ENCODE measurements around the gene SH2D1B.

GRCh38 chr1:162430583-162430982, 18.6 kb upstream of the SH2D1B start:
- TF ChIP-seq YY1 (IDR thresholded peaks at IDR 0.05) (no peak), REST (IDR thresholded peaks at IDR 0.05) (no peak), GABPA (IDR thresholded peaks at IDR 0.05 in 1 of 2, conservative IDR thresholded peaks at IDR 0.05 in 1 of 2) (no peak)
- TF ChIP-seq, protein P1, sequence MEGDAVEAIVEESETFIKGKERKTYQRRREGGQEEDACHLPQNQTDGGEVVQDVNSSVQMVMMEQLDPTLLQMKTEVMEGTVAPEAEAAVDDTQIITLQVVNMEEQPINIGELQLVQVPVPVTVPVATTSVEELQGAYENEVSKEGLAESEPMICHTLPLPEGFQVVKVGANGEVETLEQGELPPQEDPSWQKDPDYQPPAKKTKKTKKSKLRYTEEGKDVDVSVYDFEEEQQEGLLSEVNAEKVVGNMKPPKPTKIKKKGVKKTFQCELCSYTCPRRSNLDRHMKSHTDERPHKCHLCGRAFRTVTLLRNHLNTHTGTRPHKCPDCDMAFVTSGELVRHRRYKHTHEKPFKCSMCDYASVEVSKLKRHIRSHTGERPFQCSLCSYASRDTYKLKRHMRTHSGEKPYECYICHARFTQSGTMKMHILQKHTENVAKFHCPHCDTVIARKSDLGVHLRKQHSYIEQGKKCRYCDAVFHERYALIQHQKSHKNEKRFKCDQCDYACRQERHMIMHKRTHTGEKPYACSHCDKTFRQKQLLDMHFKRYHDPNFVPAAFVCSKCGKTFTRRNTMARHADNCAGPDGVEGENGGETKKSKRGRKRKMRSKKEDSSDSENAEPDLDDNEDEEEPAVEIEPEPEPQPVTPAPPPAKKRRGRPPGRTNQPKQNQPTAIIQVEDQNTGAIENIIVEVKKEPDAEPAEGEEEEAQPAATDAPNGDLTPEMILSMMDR (IDR thresholded peaks at IDR 0.05; ENCODE audit: low read depth, low read length, missing input control), result no peak
